GM12875 (cell line): Measurements from ENCODE around the gene RPL12.

Source experiments
- H3K4me3 ChIP-seq: one replicate; pipeline ENCODE4 v1.5.1; 2011; ENCODE audit warnings: low read depth, low read length, control low read depth
- CTCF ChIP-seq: IDR thresholded peaks from 2 replicates; pipeline ENCODE4 v1.5.1; 2011; ENCODE audit warnings: low read depth, mild to moderate bottlenecking, control low read depth, inconsistent platforms, low read length, moderate library complexity, borderline replicate concordance; ENCODE audit not compliant: insufficient read depth

RPL12 gene

GRCh38 chr9:127417131-127418036, 33.8 kb downstream of the RPL12 start:
- TF ChIP-seq CTCF: no peak
- H3K4me3 ChIP-seq: no peak overlapping the region

GRCh38 chr9:127415657-127416056, 35.5 kb downstream of the RPL12 start:
- TF ChIP-seq CTCF: no peak
- H3K4me3 ChIP-seq: no peak overlapping the region

- no peak overlapping the region for H3K4me3 ChIP-seq
Measured at GRCh38 chr9:127415141-127415540, 36.1 kb downstream of the RPL12 start.

GRCh38 chr9:127411122-127411521, 40.1 kb downstream of the RPL12 start:
- no peak overlapping the region for H3K4me3 ChIP-seq
- no peak for TF ChIP-seq CTCF

More at GRCh38 chr9:127415141-127415540, 36.1 kb downstream of the RPL12 start:
- TF ChIP-seq CTCF: no peak

- H3K4me3 ChIP-seq: no peak overlapping the region
- no peak for TF ChIP-seq CTCF
Measured at GRCh38 chr9:127407492-127407843, 43.7 kb downstream of the RPL12 start.

GRCh38 chr9:127406799-127407491, 44.3 kb downstream of the RPL12 start:
- no peak overlapping the region for H3K4me3 ChIP-seq
- no peak for TF ChIP-seq CTCF
